Loucy (cell line): Measurements from ENCODE around the gene TBCD.

Source experiments
- H2AFZ ChIP-seq: fragments of 200-600 bp; sonication (generic); 2 replicates; pipeline ENCODE4 v1.6.0; 2016; ENCODE audit warnings: antibody characterized with exemption, mild to moderate bottlenecking, low read length, moderate library complexity
- H3F3A ChIP-seq: fragments of 200-600 bp; 2 replicates; pipeline ENCODE4 v1.6.0; 2016; ENCODE audit warnings: antibody characterized with exemption, low read depth, mild to moderate bottlenecking
- H3K27me3 ChIP-seq: fragments of 200-600 bp; sonication (generic); 2 replicates; pipeline ENCODE4 v1.6.1; 2014; ENCODE audit warnings: low read length, mild to moderate bottlenecking; ENCODE audit not compliant: insufficient read depth, poor library complexity, severe bottlenecking
- H3K36me3 ChIP-seq: fragments of 200-600 bp; sonication (generic); 2 replicates; pipeline ENCODE4 v1.6.1; 2016; ENCODE audit warnings: low read length; ENCODE audit not compliant: insufficient read depth
- H3K4me1 ChIP-seq: fragments of 200-600 bp; sonication (generic); 2 replicates; pipeline ENCODE4 v1.5.1; 2014; ENCODE audit warnings: low read length, mild to moderate bottlenecking; ENCODE audit not compliant: insufficient read depth, poor library complexity, severe bottlenecking
- H3K4me2 ChIP-seq: fragments of 200-600 bp; sonication (generic); 2 replicates; pipeline ENCODE4 v1.6.0; 2014; ENCODE audit warnings: antibody characterized with exemption, low read length, low read depth, mild to moderate bottlenecking; ENCODE audit not compliant: poor library complexity, severe bottlenecking
- H3K4me3 ChIP-seq: fragments of 200-600 bp; sonication (generic); 2 replicates; pipeline ENCODE4 v1.5.1; 2014; ENCODE audit warnings: low read length, mild to moderate bottlenecking, mixed read lengths; ENCODE audit not compliant: poor library complexity, severe bottlenecking
- H3K79me2 ChIP-seq: fragments of 200-600 bp; sonication (generic); 2 replicates; pipeline ENCODE4 v1.6.1; 2014; ENCODE audit warnings: low read length; ENCODE audit not compliant: insufficient read depth
- H3K9ac ChIP-seq: fragments of 200-600 bp; sonication (generic); 2 replicates; pipeline ENCODE4 v1.6.0; 2014; ENCODE audit warnings: mild to moderate bottlenecking, low read depth, low read length, moderate library complexity; ENCODE audit not compliant: poor library complexity, severe bottlenecking
- H3K9me2 ChIP-seq: fragments of 200-600 bp; sonication (generic); replicated peaks from 2 replicates; pipeline ENCODE4 v1.6.1; 2016; ENCODE audit warnings: low read depth, low read length, mixed read lengths
- H3K9me3 ChIP-seq: fragments of 200-600 bp; sonication (generic); 2 replicates; pipeline ENCODE4 v1.6.1; 2014; ENCODE audit warnings: mild to moderate bottlenecking, antibody characterized with exemption, low read length, low read depth; ENCODE audit not compliant: insufficient read depth
- H4K20me1 ChIP-seq: fragments of 200-600 bp; sonication (generic); 2 replicates; pipeline ENCODE4 v1.6.0; 2014; ENCODE audit warnings: antibody characterized with exemption, low read length, mild to moderate bottlenecking; ENCODE audit not compliant: insufficient read depth, poor library complexity, severe bottlenecking
- CTCF ChIP-seq: fragments of 200-600 bp; sonication (generic); conservative IDR thresholded peaks from 2 replicates; pipeline ENCODE4 v1.5.1; 2014; ENCODE audit warnings: mild to moderate bottlenecking, antibody characterized with exemption, low read length
- EZH2phosphoT487 ChIP-seq: fragments of 200-600 bp; IDR thresholded peaks from 2 replicates; pipeline ENCODE4 v1.6.1; 2018; ENCODE audit warnings: antibody characterized with exemption, mild to moderate bottlenecking, moderate library complexity, borderline replicate concordance

Gene TBCD

GRCh38 chr17:82922646-82923045 lies 170.8 kb downstream of the TBCD start:
- Histone ChIP-seq H3K9ac (no peak overlapping the region), H3K9me2 (no peaks in the 10 kb centered on the region), H4K20me1 (no peaks in the 10 kb centered on the region), H3K79me2 (no peaks in the 10 kb centered on the region; the same call in 1 of the 2 replicates), H3K27me3 (no peaks in the 10 kb centered on the region), H3K36me3 (peaks cover 81% of the 10 kb centered on the region; the same call in 1 of the 2 replicates), H3F3A (no peaks in the 10 kb centered on the region), H3K9me3 (no peaks in the 10 kb centered on the region), H3K4me1 (peaks cover 4% of the 10 kb centered on the region), H3K4me3 (no peak overlapping the region), H2AFZ (no peak overlapping the region), H3K4me2 (no peak overlapping the region)
- no peak for TF ChIP-seq CTCF
- TF ChIP-seq EZH2phosphoT487: no peak

GRCh38 chr17:82923366-82924113 lies 171.7 kb downstream of the TBCD start:
- no peak for TF ChIP-seq EZH2phosphoT487
- TF ChIP-seq CTCF: no peak
- no peak overlapping the region for H2AFZ ChIP-seq
- no peaks in the 10 kb centered on the region for H3K4me1 ChIP-seq
- H3K4me3 ChIP-seq: no peak overlapping the region
- no peaks in the 10 kb centered on the region for H3K79me2 ChIP-seq
- H3K27me3 ChIP-seq: no peaks in the 10 kb centered on the region
- no peaks in the 10 kb centered on the region for H3F3A ChIP-seq
- H3K4me2 ChIP-seq: no peak overlapping the region
- no peak overlapping the region for H3K9ac ChIP-seq
- H3K9me3 ChIP-seq: no peaks in the 10 kb centered on the region
- H3K36me3 ChIP-seq: peaks cover 87% of the 10 kb centered on the region; the same call in 1 of the 2 replicates
- no peaks in the 10 kb centered on the region for H3K9me2 ChIP-seq
- no peaks in the 10 kb centered on the region for H4K20me1 ChIP-seq

- peaks cover 87% of the 10 kb centered on the region; the same call in 1 of the 2 replicates for H3K36me3 ChIP-seq
- no peaks in the 10 kb centered on the region for H3K27me3 ChIP-seq
- no peak overlapping the region for H2AFZ ChIP-seq
- no peaks in the 10 kb centered on the region for H4K20me1 ChIP-seq
- no peak overlapping the region for H3K9ac ChIP-seq
- TF ChIP-seq EZH2phosphoT487 (no peak), CTCF (no peak)
- H3K9me3 ChIP-seq: no peaks in the 10 kb centered on the region
- H3K4me1 ChIP-seq: no peaks in the 10 kb centered on the region
- H3K79me2 ChIP-seq: no peaks in the 10 kb centered on the region
- H3K9me2 ChIP-seq: no peaks in the 10 kb centered on the region
- no peak overlapping the region for H3K4me3 ChIP-seq
- no peaks in the 10 kb centered on the region for H3F3A ChIP-seq
- H3K4me2 ChIP-seq: no peak overlapping the region
These were observed 172.3 kb downstream of the TBCD start for GRCh38 chr17:82924214-82924613.
